ENCODE results near the gene POLR2H. TPM values are rescaled to one million over a fixed set of nuclear protein-coding genes. Genes with fewer than 3 reads are reported as not detected.

Gene POLR2H
- total RNA-seq, 1 donor from 2014 or later: 24.3 TPM

DNA sequence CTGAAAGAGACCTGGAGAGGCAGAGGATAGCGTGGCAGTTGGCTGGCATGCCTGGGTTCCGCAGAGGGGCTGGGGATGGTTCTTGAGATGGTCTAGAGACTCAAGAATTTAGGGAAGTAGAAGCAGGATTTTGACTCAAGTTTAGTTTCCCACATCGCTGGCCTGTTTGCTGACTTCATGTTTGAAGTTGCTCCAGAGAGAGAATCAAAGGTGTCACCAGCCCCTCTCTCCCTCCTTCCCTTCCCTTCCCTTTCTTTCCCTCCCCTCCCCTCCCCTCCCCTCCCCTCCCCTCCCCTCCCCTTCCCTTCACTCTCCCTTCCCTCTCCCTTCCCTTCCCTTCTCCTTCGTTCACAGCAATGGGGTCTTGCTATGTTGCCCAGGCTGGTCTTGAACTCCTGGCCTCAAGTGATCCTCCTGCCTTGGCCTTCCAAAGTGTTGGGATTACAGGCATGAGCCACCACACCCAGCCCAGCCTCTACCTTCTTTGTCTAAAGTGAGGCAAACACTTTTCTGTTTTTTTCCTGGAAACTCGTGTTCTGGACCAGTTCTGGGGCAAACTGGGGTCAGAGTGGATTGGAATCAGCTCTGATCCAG lies 28.5 kb downstream of the POLR2H start:
- Histone ChIP-seq H3K27me3 (ENCODE audit: low read depth) (peaks cover 35% of the 10 kb centered on the region), H3K9me3 (replicated peaks) (no peaks in the 10 kb centered on the region), H3K27ac (replicated peaks) (no peak overlapping the region), H3K4me1 (no peaks in the 10 kb centered on the region), H3K36me3 (no peaks in the 10 kb centered on the region), H3K4me3 (no peak overlapping the region)
- TF ChIP-seq, protein P1, sequence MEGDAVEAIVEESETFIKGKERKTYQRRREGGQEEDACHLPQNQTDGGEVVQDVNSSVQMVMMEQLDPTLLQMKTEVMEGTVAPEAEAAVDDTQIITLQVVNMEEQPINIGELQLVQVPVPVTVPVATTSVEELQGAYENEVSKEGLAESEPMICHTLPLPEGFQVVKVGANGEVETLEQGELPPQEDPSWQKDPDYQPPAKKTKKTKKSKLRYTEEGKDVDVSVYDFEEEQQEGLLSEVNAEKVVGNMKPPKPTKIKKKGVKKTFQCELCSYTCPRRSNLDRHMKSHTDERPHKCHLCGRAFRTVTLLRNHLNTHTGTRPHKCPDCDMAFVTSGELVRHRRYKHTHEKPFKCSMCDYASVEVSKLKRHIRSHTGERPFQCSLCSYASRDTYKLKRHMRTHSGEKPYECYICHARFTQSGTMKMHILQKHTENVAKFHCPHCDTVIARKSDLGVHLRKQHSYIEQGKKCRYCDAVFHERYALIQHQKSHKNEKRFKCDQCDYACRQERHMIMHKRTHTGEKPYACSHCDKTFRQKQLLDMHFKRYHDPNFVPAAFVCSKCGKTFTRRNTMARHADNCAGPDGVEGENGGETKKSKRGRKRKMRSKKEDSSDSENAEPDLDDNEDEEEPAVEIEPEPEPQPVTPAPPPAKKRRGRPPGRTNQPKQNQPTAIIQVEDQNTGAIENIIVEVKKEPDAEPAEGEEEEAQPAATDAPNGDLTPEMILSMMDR (IDR thresholded peaks at IDR 0.05; ENCODE audit: borderline replicate concordance): no peak
- DNase-seq: no peak
- intact Hi-C loops (cut with micrococcal nuclease): no loop called here

DNA sequence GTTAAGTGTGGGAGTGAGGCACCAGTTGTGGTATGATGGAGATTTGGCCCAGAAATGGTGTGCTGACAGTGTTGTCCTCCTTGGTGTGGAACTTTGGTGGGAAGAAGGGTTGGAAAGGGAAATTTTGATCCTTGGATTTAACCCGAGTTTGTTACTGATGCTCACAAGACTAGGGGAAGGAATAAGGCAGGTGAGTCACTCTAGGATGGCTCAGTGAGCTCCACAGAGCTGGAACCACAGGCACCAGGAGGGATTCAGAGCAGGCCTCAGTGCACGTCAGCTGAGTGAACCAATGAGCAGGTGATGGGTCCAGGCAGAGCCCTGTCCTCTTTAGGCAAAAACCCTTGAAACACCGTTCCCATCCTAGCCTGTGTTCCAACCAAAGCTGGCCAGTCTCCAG lies 29.8 kb downstream of the POLR2H start:
- TF ChIP-seq, protein P1 (IDR thresholded peaks at IDR 0.05; ENCODE audit: borderline replicate concordance): no peak
- no peaks in the 10 kb centered on the region for H3K4me1 ChIP-seq
- no peak overlapping the region for H3K4me3 ChIP-seq
- H3K27me3 ChIP-seq (ENCODE audit: low read depth): peaks cover 31% of the 10 kb centered on the region
- DNase-seq: no peak
- no peak overlapping the region for H3K27ac ChIP-seq (replicated peaks)
- intact Hi-C loops (cut with micrococcal nuclease): no loop called here
- H3K9me3 ChIP-seq (replicated peaks): no peaks in the 10 kb centered on the region
- H3K36me3 ChIP-seq: no peaks in the 10 kb centered on the region

DNA sequence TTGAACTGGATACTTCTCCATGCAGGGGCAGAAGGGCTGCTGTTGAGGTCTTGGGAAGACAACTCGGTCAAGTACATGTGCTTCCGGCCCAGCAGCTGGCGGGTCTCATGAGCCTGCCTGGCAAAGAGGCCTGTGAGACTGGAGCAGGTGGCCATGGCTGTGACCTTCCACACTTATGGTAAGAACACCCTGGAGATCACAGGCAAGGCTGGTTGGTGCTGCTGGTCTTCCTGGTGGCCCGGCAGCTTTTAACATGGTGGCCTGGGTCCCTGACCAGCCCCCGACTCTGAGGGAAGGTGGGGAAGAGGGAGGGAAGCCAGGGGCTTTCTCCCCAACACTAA lies 33.8 kb downstream of the POLR2H start:
- intact Hi-C loops (cut with micrococcal nuclease): no loop called here

DNA sequence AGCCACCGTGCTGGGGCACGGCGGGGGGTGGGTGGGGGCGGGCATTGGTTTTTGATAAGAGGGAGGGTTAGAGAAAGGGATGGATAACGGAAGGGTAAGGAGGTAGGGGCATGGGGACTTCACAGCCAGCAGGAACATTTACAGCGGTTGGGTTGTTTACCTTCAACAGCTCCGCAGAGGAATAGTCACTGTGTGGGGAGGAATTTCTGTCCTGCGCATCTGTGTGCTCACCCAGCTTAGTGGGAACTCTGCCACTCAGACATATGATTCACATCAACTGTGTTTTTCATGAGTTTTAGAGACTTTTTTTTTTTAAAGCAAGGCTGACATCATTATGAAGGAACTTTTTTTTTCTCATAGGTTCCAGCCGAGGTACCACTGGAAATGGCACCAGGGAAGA lies 37.9 kb downstream of the POLR2H start:
- TF ChIP-seq, protein P1 (IDR thresholded peaks at IDR 0.05; ENCODE audit: borderline replicate concordance): no peak
- no peak overlapping the region for H3K4me3 ChIP-seq
- DNase-seq: no peak
- H3K36me3 ChIP-seq: no peaks in the 10 kb centered on the region
- H3K9me3 ChIP-seq (replicated peaks): no peaks in the 10 kb centered on the region
- H3K27me3 ChIP-seq (ENCODE audit: low read depth): peaks cover 68% of the 10 kb centered on the region
- intact Hi-C loops (cut with micrococcal nuclease): no loop called here
- H3K4me1 ChIP-seq: no peaks in the 10 kb centered on the region
- H3K27ac ChIP-seq (replicated peaks): no peak overlapping the region

More for the DNA sequence above, 33.8 kb downstream of the POLR2H start:
- H3K9me3 ChIP-seq (replicated peaks): no peaks in the 10 kb centered on the region
- peaks cover 54% of the 10 kb centered on the region for H3K27me3 ChIP-seq (ENCODE audit: low read depth)
- no peak overlapping the region for H3K27ac ChIP-seq (replicated peaks)
- H3K4me1 ChIP-seq: no peaks in the 10 kb centered on the region
- no peak for DNase-seq
- TF ChIP-seq, protein P1 (IDR thresholded peaks at IDR 0.05; ENCODE audit: borderline replicate concordance): no peak
- H3K4me3 ChIP-seq: no peak overlapping the region
- H3K36me3 ChIP-seq: no peaks in the 10 kb centered on the region

DNA sequence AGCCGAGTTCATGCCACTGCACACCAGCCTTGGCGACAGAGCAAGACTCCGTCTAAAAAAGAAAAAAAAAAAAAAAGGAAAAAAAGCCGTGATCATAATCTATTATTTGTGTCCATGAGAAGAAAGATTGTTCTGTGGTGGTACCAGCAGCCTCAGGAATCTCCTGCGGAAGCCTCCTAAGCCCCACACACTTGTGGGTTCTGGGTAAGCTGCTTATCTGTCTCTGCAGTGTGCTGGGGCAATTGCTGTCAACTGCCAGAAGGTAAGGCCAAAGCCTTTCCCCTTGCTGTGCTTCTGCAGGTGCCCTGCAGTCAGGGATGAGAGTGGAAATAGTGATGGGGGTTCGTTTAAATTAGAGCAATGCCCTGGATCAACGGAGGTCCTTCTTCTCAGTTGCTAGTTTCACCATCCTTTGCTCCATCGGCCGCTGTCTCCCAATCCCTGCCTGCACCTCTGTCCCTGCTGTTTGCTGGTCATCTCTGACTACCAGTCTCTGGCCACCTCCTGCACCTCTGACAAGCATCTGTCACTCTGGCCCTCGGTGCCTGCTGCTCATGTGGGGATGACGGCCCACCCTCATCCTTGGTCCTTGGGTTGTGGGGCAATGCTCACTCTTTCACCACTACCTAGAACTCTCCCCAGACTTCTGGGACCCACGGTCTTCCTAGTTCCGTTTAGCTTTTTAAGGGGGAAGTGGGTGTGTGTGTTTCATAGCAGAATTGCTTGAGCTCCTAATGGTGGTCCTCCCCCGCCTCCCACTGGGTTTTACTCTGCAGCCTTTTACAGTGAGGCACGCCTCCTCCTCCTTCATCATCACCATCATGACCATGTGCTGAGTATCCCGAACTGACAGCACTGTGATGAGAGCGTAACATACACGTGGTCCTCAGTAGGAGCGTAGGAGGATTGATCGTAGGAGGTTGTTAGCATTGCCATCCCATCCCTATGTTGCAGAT lies 43.8 kb downstream of the POLR2H start:
- Histone ChIP-seq H3K27ac (replicated peaks) (no peak overlapping the region), H3K27me3 (ENCODE audit: low read depth) (peaks cover 27% of the 10 kb centered on the region), H3K4me1 (no peaks in the 10 kb centered on the region), H3K4me3 (no peak overlapping the region), H3K9me3 (replicated peaks) (no peaks in the 10 kb centered on the region), H3K36me3 (no peaks in the 10 kb centered on the region)
- DNase-seq: no peak
- TF ChIP-seq, protein P1 (IDR thresholded peaks at IDR 0.05; ENCODE audit: borderline replicate concordance): no peak
- intact Hi-C loops (cut with micrococcal nuclease): no loop called here
